Measurements from ENCODE around the gene EXOSC9.

DNA sequence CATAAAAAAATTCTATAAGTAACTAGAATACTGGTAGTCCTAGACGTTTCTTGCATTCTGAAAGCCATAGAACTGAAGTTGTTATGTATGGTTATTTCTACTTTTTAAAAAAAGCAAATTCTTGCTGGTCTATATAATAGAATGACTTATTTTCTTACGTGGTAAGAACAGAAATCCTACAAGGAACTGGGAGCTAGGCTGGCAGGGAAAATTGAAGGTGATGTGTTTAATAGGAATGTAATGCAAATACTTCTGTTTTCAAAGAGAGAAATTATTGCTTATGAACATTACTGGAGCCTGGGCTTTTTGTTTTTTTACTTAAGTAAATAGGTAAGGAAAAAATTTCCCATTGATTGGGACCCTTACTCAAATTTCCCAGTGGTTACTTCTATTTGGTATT, 13.6 kb downstream of the EXOSC9 start:
- TF ChIP-seq, protein P1, sequence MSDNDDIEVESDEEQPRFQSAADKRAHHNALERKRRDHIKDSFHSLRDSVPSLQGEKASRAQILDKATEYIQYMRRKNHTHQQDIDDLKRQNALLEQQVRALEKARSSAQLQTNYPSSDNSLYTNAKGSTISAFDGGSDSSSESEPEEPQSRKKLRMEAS (IDR thresholded peaks at IDR 0.05; ENCODE audit: low read depth) = no peak
- TF ChIP-seq, protein P2, sequence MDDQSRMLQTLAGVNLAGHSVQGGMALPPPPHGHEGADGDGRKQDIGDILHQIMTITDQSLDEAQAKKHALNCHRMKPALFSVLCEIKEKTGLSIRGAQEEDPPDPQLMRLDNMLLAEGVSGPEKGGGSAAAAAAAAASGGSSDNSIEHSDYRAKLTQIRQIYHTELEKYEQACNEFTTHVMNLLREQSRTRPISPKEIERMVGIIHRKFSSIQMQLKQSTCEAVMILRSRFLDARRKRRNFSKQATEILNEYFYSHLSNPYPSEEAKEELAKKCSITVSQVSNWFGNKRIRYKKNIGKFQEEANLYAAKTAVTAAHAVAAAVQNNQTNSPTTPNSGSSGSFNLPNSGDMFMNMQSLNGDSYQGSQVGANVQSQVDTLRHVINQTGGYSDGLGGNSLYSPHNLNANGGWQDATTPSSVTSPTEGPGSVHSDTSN (IDR thresholded peaks at IDR 0.05) = no peak
- TF ChIP-seq, protein P3, sequence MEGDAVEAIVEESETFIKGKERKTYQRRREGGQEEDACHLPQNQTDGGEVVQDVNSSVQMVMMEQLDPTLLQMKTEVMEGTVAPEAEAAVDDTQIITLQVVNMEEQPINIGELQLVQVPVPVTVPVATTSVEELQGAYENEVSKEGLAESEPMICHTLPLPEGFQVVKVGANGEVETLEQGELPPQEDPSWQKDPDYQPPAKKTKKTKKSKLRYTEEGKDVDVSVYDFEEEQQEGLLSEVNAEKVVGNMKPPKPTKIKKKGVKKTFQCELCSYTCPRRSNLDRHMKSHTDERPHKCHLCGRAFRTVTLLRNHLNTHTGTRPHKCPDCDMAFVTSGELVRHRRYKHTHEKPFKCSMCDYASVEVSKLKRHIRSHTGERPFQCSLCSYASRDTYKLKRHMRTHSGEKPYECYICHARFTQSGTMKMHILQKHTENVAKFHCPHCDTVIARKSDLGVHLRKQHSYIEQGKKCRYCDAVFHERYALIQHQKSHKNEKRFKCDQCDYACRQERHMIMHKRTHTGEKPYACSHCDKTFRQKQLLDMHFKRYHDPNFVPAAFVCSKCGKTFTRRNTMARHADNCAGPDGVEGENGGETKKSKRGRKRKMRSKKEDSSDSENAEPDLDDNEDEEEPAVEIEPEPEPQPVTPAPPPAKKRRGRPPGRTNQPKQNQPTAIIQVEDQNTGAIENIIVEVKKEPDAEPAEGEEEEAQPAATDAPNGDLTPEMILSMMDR (IDR thresholded peaks at IDR 0.05) = no peak
- TF ChIP-seq TEAD4 (IDR thresholded peaks at IDR 0.05; ENCODE audit: borderline replicate concordance, insufficient read depth) (no peak), USF2 (IDR thresholded peaks at IDR 0.05; ENCODE audit: borderline replicate concordance, low read depth, low read length) (no peak), ELF1 (IDR thresholded peaks at IDR 0.05) (no peak), NFIC (IDR thresholded peaks at IDR 0.05; ENCODE audit: borderline replicate concordance) (no peak), POLR2AphosphoS5 (IDR thresholded peaks at IDR 0.05; ENCODE audit: low read depth, low read length) (no peak)
